HepG2 (cell line): ENCODE measurements around the gene PIMREG.

Source experiments
- CEBPB ChIP-seq: IDR thresholded peaks from 2 replicates; pipeline ENCODE4 v1.6.1; 2011; ENCODE audit warnings: low read depth, low read length, improper control_type of control experiment, borderline replicate concordance
- EZH2 ChIP-seq: conservative IDR thresholded peaks from 2 replicates; pipeline ENCODE4 v1.6.1; 2012; ENCODE audit warnings: mild to moderate bottlenecking, low read depth, low read length, moderate library complexity
- FOXA1 ChIP-seq, 2 experiments: fragments of 450-650 bp in 1 of 2; sonication (generic) in 1 of 2; formaldehyde crosslinking in 1 of 2; IDR thresholded peaks; 2 replicates each; pipeline versions ENCODE4 v1.4.0 to v1.6.1; 2016 to 2020; ENCODE audit warnings: missing genetic modification reagents in 1 of 2
- MAZ ChIP-seq, 2 experiments: sonication (generic) in 1 of 2; formaldehyde crosslinking in 1 of 2; IDR thresholded peaks; 2 replicates each; pipeline versions ENCODE4 v1.5.0 to v1.6.1; 2012 to 2020; ENCODE audit warnings: low read depth in 2 of 2, mild to moderate bottlenecking in 2 of 2, borderline replicate concordance in 1 of 2, improper control_type of control experiment in 1 of 2, low read length in 1 of 2, missing genetic modification reagents in 1 of 2, moderate library complexity in 1 of 2
- SKIL ChIP-seq: sonication (generic); formaldehyde crosslinking; IDR thresholded peaks from 2 replicates; pipeline ENCODE4 v1.8.0; 2022; ENCODE audit warnings: missing genetic modification reagents, mild to moderate bottlenecking, moderate library complexity, borderline replicate concordance
- SMAD3 ChIP-seq: sonication (generic); formaldehyde crosslinking; IDR thresholded peaks from 2 replicates; pipeline ENCODE4 v1.4.0; 2020; ENCODE audit warnings: missing genetic modification reagents
- SUZ12 ChIP-seq: fragments of 150-350 bp; IDR thresholded peaks from 2 replicates; pipeline ENCODE4 v1.6.1; 2014; ENCODE audit warnings: low read depth, low read length
- THRA ChIP-seq: sonication (generic); formaldehyde crosslinking; IDR thresholded peaks from 2 replicates; pipeline ENCODE4 v1.4.0; 2020; ENCODE audit warnings: missing genetic modification reagents, borderline replicate concordance
- ZBTB10 ChIP-seq: sonication (generic); formaldehyde crosslinking; IDR thresholded peaks from 2 replicates; pipeline ENCODE4 v1.4.0; 2020; ENCODE audit warnings: missing genetic modification reagents, borderline replicate concordance
- ZNF609 ChIP-seq: sonication (generic); formaldehyde crosslinking; IDR thresholded peaks from 2 replicates; pipeline ENCODE4 v1.4.0; 2020; ENCODE audit warnings: mild to moderate bottlenecking, missing genetic modification reagents, borderline replicate concordance
- ZNF746 ChIP-seq: sonication (generic); formaldehyde crosslinking; IDR thresholded peaks from 2 replicates; pipeline ENCODE4 v1.8.0; 2022; ENCODE audit warnings: mild to moderate bottlenecking, missing genetic modification reagents
- ZNF792 ChIP-seq: IDR thresholded peaks from 2 replicates; pipeline ENCODE4 v1.6.1; 2016
- ZSCAN29 ChIP-seq: sonication (generic); formaldehyde crosslinking; conservative IDR thresholded peaks from 2 replicates; pipeline ENCODE4 v1.4.0; 2020; ENCODE audit warnings: mild to moderate bottlenecking, missing genetic modification reagents

- TF ChIP-seq ZNF746 (CRISPR knock-in tag), result no peak
- TF ChIP-seq THRA (CRISPR knock-in tag), result no peak
- no peak for TF ChIP-seq FOXA1 (IDR thresholded peaks at IDR 0.05)
- TF ChIP-seq FOXA1 (CRISPR knock-in tag; IDR thresholded peaks at IDR 0.05), result no peak
- TF ChIP-seq SMAD3, result no peak
- no peak for TF ChIP-seq ZNF609 (CRISPR knock-in tag)
- no peak for TF ChIP-seq CEBPB
- no peak for TF ChIP-seq ZBTB10 (CRISPR knock-in tag)
- TF ChIP-seq SKIL, result no peak
- TF ChIP-seq ZNF792, result no peak
- TF ChIP-seq ZSCAN29 (CRISPR knock-in tag), result no peak
- TF ChIP-seq EZH2, result no peak
- TF ChIP-seq MAZ (IDR thresholded peaks at IDR 0.05; ENCODE audit: borderline replicate concordance, low read depth, low read length), result no peak
- TF ChIP-seq MAZ (CRISPR knock-in tag; IDR thresholded peaks at IDR 0.05; ENCODE audit: low read depth), result no peak
- TF ChIP-seq SUZ12, result no peak
These were observed 15.0 kb upstream of the PIMREG start for GRCh38 chr17:6429266-6429665.
